Peyer's patch (tissue), 4 donors: ENCODE results near the gene PGM1. TPM values are rescaled to one million over a fixed set of nuclear protein-coding genes. Genes with fewer than 3 reads are reported as not detected.
A peak's percentile ranks its signal among the peaks of the same experiment; 100 is the strongest.

ENCODE experiments used
- DNase-seq, 3 donors: peaks; one replicate each; pipeline ENCODE4 v3.0.0-alpha.2; 2017 to 2019
- H3K27ac ChIP-seq, 4 donors: fragments of 200-600 bp; sonication (generic); one replicate each; pipeline ENCODE4 v1.5.1; 2016 to 2019
- H3K27me3 ChIP-seq, 2 donors: fragments of 200-600 bp; sonication (generic); one replicate each; pipeline ENCODE4 v1.5.1; 2019
- H3K36me3 ChIP-seq, 3 donors: fragments of 200-600 bp; sonication (generic); one replicate each; pipeline ENCODE4 v1.5.1; 2016 to 2019
- H3K4me1 ChIP-seq, 4 donors: fragments of 200-600 bp; sonication (generic); one replicate each; pipeline ENCODE4 v1.5.1; 2016 to 2019
- H3K4me3 ChIP-seq, 4 donors: fragments of 200-600 bp; sonication (generic); 1 replicate in 3 of 4; 2 replicates in 1 of 4; pipeline ENCODE4 v1.5.1; 2016 to 2019; ENCODE audit warnings: mild to moderate bottlenecking in 1 of 4
- H3K9me3 ChIP-seq, 4 donors: fragments of 200-600 bp; sonication (generic); one replicate each; pipeline ENCODE4 v1.5.1; 2016 to 2019; ENCODE audit warnings: mild to moderate bottlenecking in 1 of 4
- POLR2A ChIP-seq, 2 donors: fragments of 450-650 bp; IDR thresholded peaks; one replicate each; pipeline ENCODE4 v1.5.1; 2017; ENCODE audit warnings: antibody characterized with exemption in 2 of 2, mild to moderate bottlenecking in 2 of 2, moderate library complexity in 2 of 2
- total RNA-seq, 4 donors: library from RNA; depleted of rRNA; stranded (reverse); fragments of >200 nt; gene quantifications; one replicate each; pipeline ENCODE4 v1.1.0, GENCODE V29; 2016
- TF ChIP-seq, protein P1 (sequence below), 6 experiments: fragments of 450-650 bp in 4 of 6; fragments of 200-600 bp in 2 of 6; sonication (generic) in 1 of 6; IDR thresholded peaks; one replicate each; pipeline ENCODE4 v1.5.1; 2017 to 2019; ENCODE audit warnings: antibody characterized with exemption in 6 of 6, mild to moderate bottlenecking in 3 of 6, moderate library complexity in 1 of 6

The PGM1 gene
- total RNA-seq, 4 donors from 2014 or later, result 62.7 to 97.2 (median 75.3) TPM

GRCh38 chr1:63686696-63687095 is 93.5 kb downstream of the PGM1 start:
- Histone ChIP-seq H3K4me3 (no peak overlapping the region), H3K4me1 (no peaks in the 10 kb centered on the region), H3K27me3 (no peaks in the 10 kb centered on the region), H3K36me3 (no peaks in the 10 kb centered on the region), H3K27ac (no peak overlapping the region), H3K9me3 (no peaks in the 10 kb centered on the region)
- no peak for DNase-seq
- no peak for TF ChIP-seq POLR2A (IDR thresholded peaks at IDR 0.05)
- TF ChIP-seq, protein P1, sequence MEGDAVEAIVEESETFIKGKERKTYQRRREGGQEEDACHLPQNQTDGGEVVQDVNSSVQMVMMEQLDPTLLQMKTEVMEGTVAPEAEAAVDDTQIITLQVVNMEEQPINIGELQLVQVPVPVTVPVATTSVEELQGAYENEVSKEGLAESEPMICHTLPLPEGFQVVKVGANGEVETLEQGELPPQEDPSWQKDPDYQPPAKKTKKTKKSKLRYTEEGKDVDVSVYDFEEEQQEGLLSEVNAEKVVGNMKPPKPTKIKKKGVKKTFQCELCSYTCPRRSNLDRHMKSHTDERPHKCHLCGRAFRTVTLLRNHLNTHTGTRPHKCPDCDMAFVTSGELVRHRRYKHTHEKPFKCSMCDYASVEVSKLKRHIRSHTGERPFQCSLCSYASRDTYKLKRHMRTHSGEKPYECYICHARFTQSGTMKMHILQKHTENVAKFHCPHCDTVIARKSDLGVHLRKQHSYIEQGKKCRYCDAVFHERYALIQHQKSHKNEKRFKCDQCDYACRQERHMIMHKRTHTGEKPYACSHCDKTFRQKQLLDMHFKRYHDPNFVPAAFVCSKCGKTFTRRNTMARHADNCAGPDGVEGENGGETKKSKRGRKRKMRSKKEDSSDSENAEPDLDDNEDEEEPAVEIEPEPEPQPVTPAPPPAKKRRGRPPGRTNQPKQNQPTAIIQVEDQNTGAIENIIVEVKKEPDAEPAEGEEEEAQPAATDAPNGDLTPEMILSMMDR (IDR thresholded peaks at IDR 0.05), result no peak

DNA sequence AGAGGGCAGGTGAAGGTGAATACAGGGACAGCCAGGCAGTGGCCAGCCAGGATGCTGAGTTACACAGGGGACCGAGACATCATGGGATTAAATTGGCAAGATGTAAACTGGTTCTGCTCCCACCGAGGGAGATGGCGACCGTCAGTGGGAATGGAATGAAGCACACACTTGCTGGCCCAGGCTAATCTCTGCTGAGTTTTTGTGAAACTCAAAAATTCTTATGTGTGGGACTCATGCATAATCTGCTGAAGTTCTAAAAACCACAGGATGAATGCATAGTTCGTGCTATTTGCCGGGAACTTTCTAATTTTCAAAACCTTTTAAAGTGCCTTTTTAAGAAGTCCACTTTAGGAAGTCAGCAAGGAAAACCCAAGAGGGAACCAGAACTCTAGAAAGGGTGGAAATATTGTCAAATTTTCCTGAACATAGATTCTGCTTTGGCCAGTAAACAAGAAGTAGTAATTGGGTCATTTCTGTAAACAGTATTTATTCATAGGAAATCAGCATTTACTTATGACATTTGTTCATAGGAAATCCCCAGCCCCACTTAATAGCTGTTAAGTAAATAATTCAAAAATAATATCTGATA is 95.2 kb downstream of the PGM1 start:
- Histone ChIP-seq H3K9me3 (no peaks in the 10 kb centered on the region), H3K4me1 (no peaks in the 10 kb centered on the region), H3K27me3 (no peaks in the 10 kb centered on the region), H3K27ac (no peak overlapping the region), H3K4me3 (no peak overlapping the region), H3K36me3 (no peaks in the 10 kb centered on the region)
- TF ChIP-seq POLR2A (IDR thresholded peaks at IDR 0.05), result no peak
- TF ChIP-seq, protein P1 (IDR thresholded peaks at IDR 0.05), result no peak
- no peak for DNase-seq

DNA sequence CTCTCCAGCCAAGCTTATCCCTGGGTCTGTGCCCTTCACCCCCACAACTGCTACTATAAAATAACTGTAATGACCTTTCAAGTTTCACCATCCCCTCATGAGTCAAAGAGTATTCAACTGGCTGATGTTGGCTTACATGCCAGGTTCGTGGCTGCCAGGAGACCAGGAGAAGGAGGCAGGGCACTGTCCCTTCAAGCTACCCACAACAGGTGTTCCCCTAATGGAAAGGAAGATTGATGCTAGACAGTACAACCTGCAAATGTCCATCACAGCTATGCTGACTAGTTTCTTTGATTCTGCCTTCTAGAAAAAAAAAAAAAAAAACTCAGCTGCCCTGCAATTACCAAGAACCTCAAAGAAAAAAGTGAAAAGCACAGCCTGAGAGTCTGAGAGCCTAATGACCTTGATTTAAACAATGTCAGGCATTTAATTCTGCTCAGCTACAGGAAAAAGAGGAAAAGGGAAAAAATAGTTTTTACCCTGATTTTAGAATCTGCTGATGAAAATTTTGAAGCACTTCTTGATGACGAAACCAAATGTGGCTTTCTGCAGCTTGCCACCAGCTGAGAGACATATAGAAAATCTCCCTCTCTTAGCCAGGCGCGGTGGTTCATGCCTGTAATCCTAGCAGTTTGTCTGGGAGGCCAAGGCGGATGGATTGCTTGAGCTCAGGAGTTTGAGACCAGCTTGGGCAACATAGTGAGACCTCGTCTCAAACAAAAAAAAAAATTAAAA is 97.9 kb downstream of the PGM1 start:
- Histone ChIP-seq H3K27me3 (no peaks in the 10 kb centered on the region), H3K36me3 (no peaks in the 10 kb centered on the region), H3K4me1 (no peaks in the 10 kb centered on the region), H3K4me3 (no peak overlapping the region), H3K9me3 (no peaks in the 10 kb centered on the region), H3K27ac (no peak overlapping the region)
- no peak for DNase-seq
- TF ChIP-seq, protein P1 (IDR thresholded peaks at IDR 0.05), result no peak
- TF ChIP-seq POLR2A (IDR thresholded peaks at IDR 0.05), result no peak

DNA sequence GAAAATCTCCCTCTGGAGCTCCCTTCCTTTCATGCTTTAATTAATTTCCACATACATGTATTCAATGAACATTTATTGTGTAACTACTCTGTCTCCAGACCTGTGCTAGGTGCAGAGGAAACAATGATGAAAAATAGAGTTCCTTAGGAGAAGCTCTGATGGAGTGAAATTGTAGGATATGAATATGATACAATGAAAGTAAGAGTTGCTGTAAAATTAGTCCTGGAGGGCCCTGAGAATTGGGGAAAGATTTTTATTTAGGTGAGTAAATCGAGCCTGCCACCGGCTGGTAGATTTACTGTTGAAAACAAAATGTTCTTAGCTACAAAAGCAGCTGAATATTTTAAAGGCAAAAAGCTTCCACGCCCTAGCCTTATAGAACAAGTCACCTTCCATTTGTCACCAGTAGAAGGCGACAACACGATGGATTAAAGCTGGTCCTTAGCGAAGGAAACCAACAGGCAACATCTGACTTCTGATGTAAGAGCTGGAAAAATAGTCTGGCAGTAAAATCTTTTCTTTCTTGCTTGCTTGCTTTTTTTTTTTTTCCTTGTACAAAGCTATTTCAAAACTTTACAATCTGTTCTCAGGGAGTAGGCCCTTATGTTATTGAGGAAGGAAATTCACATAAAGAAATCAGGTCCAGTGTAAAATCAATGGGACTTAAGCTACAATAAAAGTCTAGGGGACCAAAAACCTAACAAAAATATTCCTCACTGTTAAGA is 98.7 kb downstream of the PGM1 start:
- no peaks in the 10 kb centered on the region for H3K4me1 ChIP-seq
- TF ChIP-seq, protein P1 (IDR thresholded peaks at IDR 0.05), result peak; percentile 39 to 90 (median 81)
- no peak for TF ChIP-seq POLR2A (IDR thresholded peaks at IDR 0.05)
- H3K27me3 ChIP-seq, result no peaks in the 10 kb centered on the region
- peak in 2 of 3 donors; percentile 28 to 73 for DNase-seq
- no peak overlapping the region for H3K27ac ChIP-seq
- H3K4me3 ChIP-seq, result no peak overlapping the region
- H3K9me3 ChIP-seq, result no peaks in the 10 kb centered on the region
- H3K36me3 ChIP-seq, result no peaks in the 10 kb centered on the region

DNA sequence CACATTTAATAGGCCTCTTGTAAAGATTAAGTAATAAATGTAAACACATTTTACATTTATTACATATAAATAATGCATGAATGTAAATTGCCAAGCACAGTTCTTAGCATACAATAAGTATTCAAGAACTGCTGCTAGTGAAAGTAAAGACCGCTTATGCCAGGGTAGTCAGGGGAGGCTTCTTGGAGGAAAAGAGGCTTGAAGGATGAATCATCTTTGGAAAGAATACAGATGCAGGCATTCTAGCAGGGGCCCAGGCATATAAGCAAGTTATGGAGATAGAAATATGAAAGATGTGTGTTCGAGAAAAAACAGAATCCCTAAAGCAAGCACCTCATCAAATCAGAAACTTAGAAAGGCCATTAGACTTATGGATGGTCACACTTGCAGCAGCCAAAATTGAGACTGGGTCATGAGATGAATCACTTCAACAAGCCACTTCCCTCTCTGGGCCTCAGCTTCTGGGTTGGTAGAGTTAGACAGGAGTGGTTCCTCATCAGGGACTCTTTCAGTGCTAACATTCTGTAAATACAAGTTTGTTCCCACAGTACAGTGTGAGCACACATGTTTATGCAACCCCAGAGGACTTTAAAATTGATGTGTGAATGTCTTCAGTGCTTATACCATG is 100.8 kb downstream of the PGM1 start:
- Histone ChIP-seq H3K27me3 (no peaks in the 10 kb centered on the region), H3K9me3 (no peaks in the 10 kb centered on the region), H3K4me1 (no peaks in the 10 kb centered on the region), H3K4me3 (no peak overlapping the region), H3K27ac (no peak overlapping the region), H3K36me3 (no peaks in the 10 kb centered on the region)
- no peak for DNase-seq
- no peak for TF ChIP-seq POLR2A (IDR thresholded peaks at IDR 0.05)
- TF ChIP-seq, protein P1 (IDR thresholded peaks at IDR 0.05), result no peak
